Measurements from ENCODE around the gene PAX8. TPM values are rescaled to one million over a fixed set of nuclear protein-coding genes. Genes with fewer than 3 reads are reported as not detected.
A peak's percentile ranks its signal among the peaks of the same experiment; 100 is the strongest.

Gene PAX8
- total RNA-seq, 1 experiment from 2014 or later = 3.4 TPM

DNA sequence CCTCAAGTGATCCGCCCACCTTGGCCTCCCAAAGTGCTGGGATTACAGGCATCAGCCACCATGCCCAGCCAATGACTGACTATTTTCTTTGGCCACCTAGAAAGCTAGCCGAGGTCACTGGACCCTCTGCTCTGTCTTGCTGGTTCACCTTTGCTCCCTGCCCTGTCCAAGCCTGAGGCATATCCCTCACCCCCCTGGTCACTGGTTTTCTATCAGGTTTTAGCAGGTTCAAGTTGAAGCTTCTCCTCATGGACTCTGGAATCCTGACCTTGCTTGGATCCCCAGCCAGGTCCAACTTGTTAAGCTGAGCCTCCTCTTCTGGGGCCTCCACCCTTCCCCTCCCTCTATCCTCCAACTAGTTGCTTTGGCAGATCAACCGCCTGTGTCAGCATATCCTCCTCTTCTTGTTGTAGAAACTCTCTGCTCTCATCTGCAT is 33.4 kb downstream of the PAX8 start:
- BruUV-seq (replicated peaks) = no TSS peak
- H3K27ac ChIP-seq (ENCODE audit: low read length) = no peak overlapping the region
- H3K4me2 ChIP-seq (ENCODE audit: low read length) = no peak overlapping the region
- ChIA-PET CTCF (interaction anchor here (0.9 kb wide), 1 partner anchor 41 kb away, joined by 3 read pairs; no protein-coding TSS in a partner anchor), POLR2A (ENCODE audit: unreplicated experiment) (no interaction called here)
- no peak overlapping the region for H3K9ac ChIP-seq (ENCODE audit: low read length)
- ATAC-seq (no peak), DNase-seq (no peak)
- H3K9me2 ChIP-seq (replicated peaks; ENCODE audit: low read length) = no peaks in the 10 kb centered on the region
- no peaks in the 10 kb centered on the region for H4K20me1 ChIP-seq (ENCODE audit: low read length)
- H3K79me2 ChIP-seq (ENCODE audit: low read length) = peaks cover 5% of the 10 kb centered on the region; the same call in 1 of the 2 replicates
- no peaks in the 10 kb centered on the region for H3K36me3 ChIP-seq (ENCODE audit: low read depth, low read length)
- peaks cover 22% of the 10 kb centered on the region for H3K4me1 ChIP-seq (ENCODE audit: insufficient read depth, low read length)
- TF ChIP-seq, protein P1, sequence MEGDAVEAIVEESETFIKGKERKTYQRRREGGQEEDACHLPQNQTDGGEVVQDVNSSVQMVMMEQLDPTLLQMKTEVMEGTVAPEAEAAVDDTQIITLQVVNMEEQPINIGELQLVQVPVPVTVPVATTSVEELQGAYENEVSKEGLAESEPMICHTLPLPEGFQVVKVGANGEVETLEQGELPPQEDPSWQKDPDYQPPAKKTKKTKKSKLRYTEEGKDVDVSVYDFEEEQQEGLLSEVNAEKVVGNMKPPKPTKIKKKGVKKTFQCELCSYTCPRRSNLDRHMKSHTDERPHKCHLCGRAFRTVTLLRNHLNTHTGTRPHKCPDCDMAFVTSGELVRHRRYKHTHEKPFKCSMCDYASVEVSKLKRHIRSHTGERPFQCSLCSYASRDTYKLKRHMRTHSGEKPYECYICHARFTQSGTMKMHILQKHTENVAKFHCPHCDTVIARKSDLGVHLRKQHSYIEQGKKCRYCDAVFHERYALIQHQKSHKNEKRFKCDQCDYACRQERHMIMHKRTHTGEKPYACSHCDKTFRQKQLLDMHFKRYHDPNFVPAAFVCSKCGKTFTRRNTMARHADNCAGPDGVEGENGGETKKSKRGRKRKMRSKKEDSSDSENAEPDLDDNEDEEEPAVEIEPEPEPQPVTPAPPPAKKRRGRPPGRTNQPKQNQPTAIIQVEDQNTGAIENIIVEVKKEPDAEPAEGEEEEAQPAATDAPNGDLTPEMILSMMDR (conservative IDR thresholded peaks at IDR 0.05; ENCODE audit: low read depth, low read length) = no peak
- TF ChIP-seq EZH2 (IDR thresholded peaks at IDR 0.05; ENCODE audit: low read length, unreplicated experiment) = no peak
- TF ChIP-seq EZH2phosphoT487 (IDR thresholded peaks at IDR 0.05; ENCODE audit: borderline replicate concordance, low read length) = no peak
- H3K4me3 ChIP-seq (ENCODE audit: low read length) = no peak overlapping the region
- H3K27me3 ChIP-seq (ENCODE audit: low read length) = no peaks in the 10 kb centered on the region
- H3K9me3 ChIP-seq (ENCODE audit: low read length) = no peaks in the 10 kb centered on the region
- H3F3A ChIP-seq (ENCODE audit: low read length, unreplicated experiment) = peaks cover 7% of the 10 kb centered on the region
- H2AFZ ChIP-seq (ENCODE audit: low read length) = no peak overlapping the region
- intact Hi-C loops (cut with micrococcal nuclease) = loop anchor here (5.0 kb wide), 1 partner anchor 37 kb away; no protein-coding TSS in a partner anchor

DNA sequence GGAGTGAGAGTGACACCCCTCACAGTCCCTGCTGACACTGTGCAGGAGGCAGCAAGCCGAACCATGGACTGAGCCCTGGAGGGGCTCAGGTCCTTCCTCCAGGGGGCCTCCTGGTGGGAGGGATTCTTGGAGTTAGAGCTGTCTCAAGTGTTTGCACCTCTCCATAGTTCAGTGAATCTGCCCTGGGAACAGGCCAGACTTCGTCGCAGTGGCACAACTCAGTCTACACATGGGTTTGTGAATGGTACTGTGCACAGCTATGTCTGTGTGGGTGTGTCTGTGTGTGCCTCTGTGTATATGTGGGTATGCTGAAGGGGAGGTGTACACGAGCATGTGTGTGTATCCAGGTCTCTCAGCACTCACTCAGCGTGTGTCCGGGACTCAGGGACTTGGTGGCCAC is 36.4 kb downstream of the PAX8 start:
- Histone ChIP-seq H3K9me3 (ENCODE audit: low read length) (no peaks in the 10 kb centered on the region), H3K27me3 (ENCODE audit: low read length) (no peaks in the 10 kb centered on the region), H3K9me2 (replicated peaks; ENCODE audit: low read length) (no peaks in the 10 kb centered on the region), H3K4me1 (ENCODE audit: insufficient read depth, low read length) (peaks cover 47% of the 10 kb centered on the region), H3K9ac (ENCODE audit: low read length) (peak overlapping the region; percentile 80), H2AFZ (ENCODE audit: low read length) (no peak overlapping the region), H3K4me3 (ENCODE audit: low read length) (no peak overlapping the region), H4K20me1 (ENCODE audit: low read length) (no peaks in the 10 kb centered on the region), H3K27ac (ENCODE audit: low read length) (peak overlapping the region; percentile 98), H3K4me2 (ENCODE audit: low read length) (no peak overlapping the region), H3F3A (ENCODE audit: low read length, unreplicated experiment) (peaks cover 7% of the 10 kb centered on the region), H3K36me3 (ENCODE audit: low read depth, low read length) (no peaks in the 10 kb centered on the region), H3K79me2 (ENCODE audit: low read length) (peaks cover 20% of the 10 kb centered on the region)
- BruUV-seq (replicated peaks) = no TSS peak
- ChIA-PET CTCF (no interaction called here), POLR2A (ENCODE audit: unreplicated experiment) (no interaction called here)
- intact Hi-C loops (cut with micrococcal nuclease) = no loop called here
- TF ChIP-seq, protein P1 (conservative IDR thresholded peaks at IDR 0.05; ENCODE audit: low read depth, low read length) = no peak
- TF ChIP-seq EZH2phosphoT487 (IDR thresholded peaks at IDR 0.05; ENCODE audit: borderline replicate concordance, low read length) (no peak), EZH2 (IDR thresholded peaks at IDR 0.05; ENCODE audit: low read length, unreplicated experiment) (no peak)
- DNase-seq = no peak
- no peak for ATAC-seq
